ENCODE data around the gene IZUMO1. TPM values are rescaled to one million over a fixed set of nuclear protein-coding genes. Genes with fewer than 3 reads are reported as not detected.
A peak's percentile ranks its signal among the peaks of the same experiment; 100 is the strongest.

Gene IZUMO1
- total and polyA plus RNA-seq, 9 of the 15 experiments (the other 6 are each of a cell fraction or from before 2014, with no cell fraction given): 0.14 to 2.1 (median 0.73) TPM

- TF ChIP-seq ZBTB5 (IDR thresholded peaks at IDR 0.05) (no peak), CHAMP1 (IDR thresholded peaks at IDR 0.05) (no peak), EHMT2 (IDR thresholded peaks at IDR 0.05) (no peak), ETV5 (CRISPR knock-in tag; IDR thresholded peaks at IDR 0.05; ENCODE audit: low read depth) (peak; percentile 68), FOXK1 (CRISPR knock-in tag; IDR thresholded peaks at IDR 0.05; ENCODE audit: borderline replicate concordance) (no peak), SPI1 (IDR thresholded peaks at IDR 0.05; ENCODE audit: borderline replicate concordance, low read depth, low read length) (no peak), TRIM28 (IDR thresholded peaks at IDR 0.05) (no peak), HNRNPLL (IDR thresholded peaks at IDR 0.05; ENCODE audit: low read depth, low read length, poor library complexity, severe bottlenecking) (peak; percentile 52), TAF15 (IDR thresholded peaks at IDR 0.05; ENCODE audit: low read depth, low read length) (no peak), CBFA2T2 (conservative IDR thresholded peaks at IDR 0.05) (no peak), PURB (CRISPR knock-in tag; IDR thresholded peaks at IDR 0.05; ENCODE audit: low read depth) (no peak), NFATC3 (IDR thresholded peaks at IDR 0.05) (no peak), ZNF583 (CRISPR knock-in tag; IDR thresholded peaks at IDR 0.05) (peak; percentile 87), ZBTB17 (CRISPR knock-in tag; IDR thresholded peaks at IDR 0.05) (peak; percentile 86), SFPQ (IDR thresholded peaks at IDR 0.05; ENCODE audit: low read depth, low read length) (no peak), NCOR1 (IDR thresholded peaks at IDR 0.05) (no peak), POLR3G (IDR thresholded peaks at IDR 0.05; ENCODE audit: extremely low read depth, insufficient read length, insufficient replicate concordance) (no peak), DACH1 (IDR thresholded peaks at IDR 0.05; ENCODE audit: partially characterized antibody) (no peak), SOX6 (IDR thresholded peaks at IDR 0.05) (peak; percentile 51), ELK3 (CRISPR knock-in tag; IDR thresholded peaks at IDR 0.05) (no peak), SRSF9 (IDR thresholded peaks at IDR 0.05; ENCODE audit: borderline replicate concordance, low read depth, low read length) (no peak), BHLHE40 (IDR thresholded peaks at IDR 0.05; ENCODE audit: low read length) (peak; percentile 18; the same call in 1 of the 2 replicates)
Observed at GRCh38 chr19:48795055-48795684, 48.5 kb upstream of the IZUMO1 start (continued).
